ENCODE results near the gene RSBN1L. TPM values are rescaled to one million over a fixed set of nuclear protein-coding genes. Genes with fewer than 3 reads are reported as not detected.

RSBN1L gene
- polyA plus RNA-seq, 4 donors: 30.2 to 34.7 (median 33.4) TPM

DNA sequence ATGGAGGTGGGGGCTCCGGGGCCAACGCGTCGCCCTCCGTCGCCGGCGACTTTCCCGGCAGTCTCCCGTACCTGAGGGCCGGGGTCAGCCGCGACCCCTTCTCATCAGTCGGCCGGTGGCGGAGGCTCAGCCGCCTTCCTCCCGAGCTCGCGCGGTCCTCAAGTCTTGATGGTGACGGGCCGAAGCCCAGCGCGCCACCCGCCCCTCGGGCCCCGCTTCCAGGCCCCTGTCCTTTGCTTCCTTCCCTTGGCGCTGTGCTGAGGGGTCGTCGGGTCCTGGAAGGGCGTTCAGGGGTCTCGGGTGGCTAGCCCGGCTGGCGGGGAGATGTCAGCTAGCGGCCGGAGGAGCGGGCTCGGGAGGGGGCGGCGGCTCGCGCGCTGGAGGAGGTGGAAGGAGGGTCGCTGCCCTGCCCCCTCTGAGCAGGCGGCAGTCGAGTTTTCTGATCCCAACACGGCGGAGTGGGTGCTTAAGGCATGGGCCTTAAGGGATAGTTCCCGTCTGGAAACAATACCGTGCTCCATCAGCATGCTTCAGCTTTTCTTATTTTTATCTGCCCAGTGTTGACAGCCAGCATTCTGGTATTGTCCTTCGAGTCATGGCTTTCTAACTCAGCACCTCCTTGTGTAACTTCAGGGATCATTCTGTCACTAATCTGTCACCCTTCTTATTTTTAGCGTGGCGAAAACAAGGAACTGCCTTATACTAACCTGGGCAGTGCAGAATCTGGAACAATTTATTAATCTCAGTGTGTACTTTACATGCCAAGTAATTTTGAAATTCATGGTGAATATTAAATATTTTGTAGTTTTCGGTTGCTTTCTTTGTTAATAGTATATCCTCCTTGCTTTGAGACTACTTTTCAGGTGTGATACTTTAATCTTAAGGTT, 103.1 kb downstream of the RSBN1L start:
- peak; percentile 32 to 45 (median 42) for DNase-seq (ENCODE audit: low read depth in 4 of 4, low spot score in 3 of 4)

DNA sequence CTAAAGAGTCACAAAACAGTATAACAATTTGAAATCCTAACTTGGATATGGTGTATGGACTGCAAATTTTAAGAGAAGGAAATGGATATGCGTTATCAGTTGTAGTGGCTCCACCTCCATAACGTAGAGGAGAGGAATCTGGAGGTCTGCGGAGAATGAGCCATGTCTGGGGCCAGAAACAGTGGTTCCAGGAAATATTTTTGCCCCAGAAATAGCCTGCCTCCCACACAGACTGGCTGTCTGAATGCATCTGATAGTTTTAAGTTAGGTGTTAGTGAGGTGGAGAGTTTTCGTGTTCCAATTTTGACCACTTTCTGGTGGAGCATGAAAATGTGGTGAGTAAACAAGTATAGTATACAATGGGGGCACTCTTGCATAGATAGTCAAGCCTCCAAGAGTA, 103.9 kb downstream of the RSBN1L start:
- no peak for DNase-seq (ENCODE audit: low read depth in 4 of 4, low spot score in 3 of 4)

DNA sequence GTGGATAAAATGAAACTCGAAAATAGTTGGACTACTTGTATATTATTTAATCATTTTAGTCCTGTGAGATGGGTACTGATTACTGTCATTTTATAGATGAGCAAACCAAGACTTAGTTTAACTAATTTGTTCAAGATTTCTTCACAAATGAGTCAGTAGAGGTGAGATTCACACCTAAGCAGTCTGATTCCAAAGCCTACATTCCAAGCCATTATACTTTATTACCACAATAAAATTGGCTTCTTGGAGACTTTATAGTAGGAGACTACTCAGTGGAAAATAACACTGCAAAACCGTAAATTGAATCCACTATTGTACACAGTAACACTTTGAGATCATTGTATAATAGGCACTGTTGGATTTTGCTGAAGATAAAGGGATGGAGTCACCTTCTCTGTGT, 104.5 kb downstream of the RSBN1L start:
- DNase-seq (ENCODE audit: low read depth in 4 of 4, low spot score in 3 of 4): no peak

DNA sequence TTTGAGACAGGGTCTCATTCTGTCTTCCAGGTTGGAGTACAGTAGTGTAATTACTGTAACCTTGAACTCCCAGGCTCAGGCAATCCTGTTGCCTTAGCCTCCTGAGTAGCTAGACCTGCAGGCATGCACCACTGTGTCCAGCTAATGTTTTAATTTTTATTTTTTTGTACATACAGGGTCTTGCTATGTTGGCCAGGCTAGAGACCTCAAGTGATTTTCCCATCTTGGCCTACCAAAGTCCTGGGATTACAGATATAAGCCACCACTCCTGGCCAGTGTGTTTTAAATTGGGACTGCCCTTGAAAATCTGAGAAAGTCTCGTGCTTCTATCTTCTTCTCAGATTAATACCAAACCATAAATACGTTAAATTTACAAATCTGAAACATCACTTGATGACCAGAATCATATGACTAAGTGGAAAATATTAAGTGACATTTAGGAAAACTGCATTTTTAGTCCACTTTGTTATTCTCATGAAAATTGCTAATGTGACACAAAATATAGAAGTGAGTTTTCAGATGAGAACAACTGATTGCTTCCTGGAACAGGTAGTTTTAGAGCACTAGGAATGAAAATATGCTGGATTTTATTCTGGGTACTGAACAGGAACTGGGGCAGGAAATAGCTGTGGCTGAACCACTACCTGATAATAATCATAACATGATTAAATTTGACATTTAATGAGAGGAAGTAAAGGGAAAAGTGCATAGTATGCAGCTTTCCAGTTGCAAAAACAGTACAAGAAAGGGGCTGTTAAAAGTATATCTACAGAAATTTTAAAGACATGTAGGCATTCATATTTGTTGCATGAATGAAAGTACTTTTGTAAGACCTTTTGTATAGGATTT, 106.5 kb downstream of the RSBN1L start:
- no peak for DNase-seq (ENCODE audit: low read depth in 4 of 4, low spot score in 3 of 4)

DNA sequence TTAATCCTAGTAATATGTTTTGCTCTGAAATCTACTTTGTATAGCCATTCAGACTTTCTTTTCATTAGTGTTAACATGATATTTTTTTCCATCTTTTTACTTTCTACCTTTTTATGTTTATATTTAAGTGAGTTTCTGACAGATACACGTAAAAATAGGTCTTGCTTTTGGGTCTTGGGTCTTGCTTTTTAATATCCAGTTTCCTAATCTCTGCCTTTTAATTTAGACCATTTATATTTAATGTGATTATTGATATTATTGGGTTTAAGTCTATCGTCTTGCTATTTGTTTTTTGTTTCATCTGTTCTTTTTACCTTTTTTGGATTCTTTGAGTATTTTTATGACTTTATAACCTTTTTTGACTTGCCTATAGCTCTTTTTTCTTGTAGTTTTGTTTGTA, 110.2 kb downstream of the RSBN1L start:
- no peak for DNase-seq (ENCODE audit: low read depth in 4 of 4, low spot score in 3 of 4)

DNA sequence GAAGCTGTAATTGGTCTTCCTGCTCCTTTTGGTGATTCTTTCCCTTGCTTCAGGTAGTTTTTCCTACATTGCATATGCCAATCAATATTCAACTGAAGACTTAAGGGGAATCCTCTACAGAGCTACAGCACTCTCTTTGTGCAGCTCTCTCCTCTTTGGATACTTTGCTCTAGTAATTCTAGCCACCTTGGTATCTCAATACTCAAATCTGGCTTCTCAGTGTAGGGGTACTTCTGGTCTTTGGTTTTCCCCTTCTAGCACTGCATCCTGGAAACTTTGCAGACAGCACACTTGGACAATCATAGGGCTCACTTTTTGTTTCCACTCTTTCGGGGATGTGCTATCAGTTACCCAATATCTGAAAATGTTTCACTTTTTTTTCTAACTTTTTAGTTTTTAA, 112.3 kb downstream of the RSBN1L start:
- DNase-seq (ENCODE audit: low read depth in 4 of 4, low spot score in 3 of 4): no peak

DNA sequence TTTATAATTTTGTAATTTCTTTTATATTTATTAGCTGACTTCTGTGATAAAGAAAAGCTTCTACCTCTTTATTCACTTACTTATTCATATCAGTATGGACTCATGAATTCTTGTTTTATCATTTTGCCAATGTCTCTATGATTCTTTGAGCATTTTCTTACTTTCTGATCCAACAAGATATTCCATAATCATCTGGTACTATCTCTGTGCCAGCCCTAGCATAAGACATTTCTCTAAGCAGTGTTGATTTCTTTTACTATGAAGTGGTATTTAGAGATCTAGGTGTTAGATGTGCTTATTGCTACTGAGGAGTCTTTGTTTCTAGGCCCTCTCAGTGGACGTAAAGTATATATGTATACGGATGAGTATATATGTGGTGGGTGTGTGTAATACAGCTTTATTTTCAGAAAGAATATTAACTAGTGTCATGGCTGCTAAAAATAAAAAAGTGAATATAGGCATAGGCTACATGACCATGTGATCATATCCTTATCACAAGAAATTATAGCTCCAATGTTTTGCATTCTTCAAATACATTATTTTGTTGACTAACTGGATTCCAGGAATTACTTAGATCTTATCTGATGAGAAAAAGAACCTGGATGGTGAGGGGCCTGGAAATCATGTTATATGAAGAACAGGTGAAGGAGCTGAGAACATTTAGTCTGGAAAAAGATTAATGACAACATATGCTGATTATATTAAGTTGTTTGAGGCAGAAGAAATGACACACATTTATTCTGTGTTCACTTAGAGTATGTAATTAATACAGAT, 115.4 kb downstream of the RSBN1L start:
- no peak for DNase-seq (ENCODE audit: low read depth in 4 of 4, low spot score in 3 of 4)

DNA sequence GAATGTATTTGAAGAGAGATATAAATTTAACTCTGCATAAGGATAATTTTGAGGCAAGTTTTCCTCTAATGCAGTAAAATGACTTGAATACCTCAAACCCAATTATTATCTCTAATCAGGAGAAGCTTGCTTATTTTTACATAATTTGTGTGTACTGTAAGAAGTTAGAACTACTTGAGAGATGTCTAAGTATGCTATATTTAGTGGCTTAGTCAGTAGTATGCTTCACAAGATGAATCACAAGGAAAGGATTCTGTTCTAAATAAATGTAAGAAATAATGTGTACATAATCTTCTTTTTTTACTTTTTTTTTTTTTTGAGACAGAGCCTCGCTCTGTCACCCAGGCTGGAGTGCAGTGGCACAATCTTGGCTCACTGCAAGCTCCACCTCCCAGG, 116.0 kb downstream of the RSBN1L start:
- DNase-seq (ENCODE audit: low read depth in 4 of 4, low spot score in 3 of 4): no peak

DNA sequence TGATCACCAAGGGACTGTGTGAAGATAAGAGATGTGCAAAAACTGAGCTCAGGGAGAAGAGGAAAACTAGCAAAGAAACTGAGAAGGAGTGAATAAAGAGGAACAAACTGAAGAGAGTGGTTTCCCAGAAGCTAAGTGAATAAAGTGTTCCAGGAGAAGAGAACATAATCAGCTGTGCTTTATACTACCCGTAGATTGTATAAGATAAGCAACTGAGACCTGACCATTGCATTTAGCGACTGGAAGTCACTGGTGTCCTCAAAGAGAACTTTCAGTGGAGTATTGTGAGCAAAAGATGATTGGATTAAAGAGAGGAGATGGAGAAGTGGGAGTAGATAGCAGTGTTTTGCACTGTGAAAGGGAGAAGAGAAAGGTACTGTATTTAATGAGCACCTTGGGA, 116.9 kb downstream of the RSBN1L start:
- no peak for DNase-seq (ENCODE audit: low read depth in 4 of 4, low spot score in 3 of 4)

DNA sequence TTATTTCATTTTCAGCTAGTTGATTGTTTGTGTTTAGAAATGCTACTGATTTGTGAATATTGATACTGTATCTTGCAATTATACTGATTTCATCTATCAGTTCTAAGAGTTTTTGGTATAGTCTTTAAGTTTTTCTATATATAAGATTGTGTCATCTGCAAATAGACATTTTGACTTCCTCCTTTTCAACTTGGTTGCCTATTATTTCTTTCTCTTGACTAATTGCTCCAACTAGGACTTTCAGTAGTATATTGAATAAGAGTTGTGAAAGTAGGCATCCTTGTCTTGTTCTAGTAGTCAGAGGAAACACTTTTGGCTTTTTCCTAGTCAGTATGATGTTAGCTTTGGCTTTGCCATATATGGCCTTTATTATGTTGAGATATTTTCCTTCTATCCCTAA, 122.8 kb downstream of the RSBN1L start:
- no peak for DNase-seq (ENCODE audit: low read depth in 4 of 4, low spot score in 3 of 4)

DNA sequence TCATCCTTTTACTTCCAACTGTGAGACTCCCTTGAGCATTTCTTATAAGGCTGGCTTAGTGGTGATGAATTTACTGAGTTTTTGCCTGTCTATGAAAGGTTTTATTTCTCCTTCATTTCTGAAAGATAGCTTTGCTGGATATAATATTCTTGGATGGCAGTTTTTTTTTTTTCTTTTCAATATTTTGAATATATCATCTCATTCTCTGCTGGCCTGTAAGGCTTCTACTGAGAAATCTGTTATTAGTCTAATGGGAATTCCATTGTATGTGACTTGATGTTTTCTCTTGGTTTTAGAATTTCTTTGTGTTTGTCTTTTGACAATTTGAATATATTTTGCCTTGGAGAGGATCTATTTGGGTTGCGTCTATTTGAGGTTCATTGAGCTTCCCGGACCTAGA, 124.7 kb downstream of the RSBN1L start:
- no peak for DNase-seq (ENCODE audit: low read depth in 4 of 4, low spot score in 3 of 4)

DNA sequence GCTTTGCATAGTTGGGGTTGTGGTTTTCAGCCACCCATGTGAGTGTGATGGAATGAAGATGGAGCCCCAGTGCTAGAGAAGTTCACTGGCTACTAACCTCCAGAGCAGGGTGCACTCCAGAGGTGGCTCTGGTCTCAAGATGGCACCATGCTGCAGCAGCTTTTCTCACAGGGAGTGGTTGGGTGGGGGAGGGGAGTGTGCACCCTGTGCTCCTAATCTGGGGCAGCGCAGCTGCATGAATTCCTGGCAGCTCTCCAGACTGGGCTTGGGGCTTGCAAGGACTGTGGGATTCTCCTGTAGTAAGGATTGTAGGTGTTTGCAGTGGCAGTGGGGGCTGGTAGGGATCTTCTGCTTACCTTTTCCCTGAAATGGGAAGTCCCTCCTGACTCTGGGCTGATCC, 126.0 kb downstream of the RSBN1L start:
- no peak for DNase-seq (ENCODE audit: low read depth in 4 of 4, low spot score in 3 of 4)

DNA sequence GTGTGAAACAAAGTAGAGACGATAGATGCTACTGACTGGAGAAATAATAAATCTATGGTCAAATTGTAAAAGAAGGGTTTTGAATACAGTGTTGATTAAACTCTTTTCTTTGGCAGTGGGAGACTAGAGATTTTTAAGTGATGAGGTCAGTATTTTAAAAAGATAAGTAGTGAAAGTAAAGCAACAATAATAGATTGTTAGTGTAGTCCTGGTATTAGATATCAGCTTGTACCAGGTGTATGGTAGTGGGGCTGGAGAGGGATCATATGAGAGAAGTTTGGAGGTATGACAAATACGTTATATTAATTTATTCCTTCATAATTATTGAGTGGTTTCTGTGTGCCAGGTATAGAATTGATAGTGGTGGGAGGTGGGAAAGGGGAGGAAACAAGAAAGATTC, 127.5 kb downstream of the RSBN1L start:
- DNase-seq (ENCODE audit: low read depth in 4 of 4, low spot score in 3 of 4): no peak

DNA sequence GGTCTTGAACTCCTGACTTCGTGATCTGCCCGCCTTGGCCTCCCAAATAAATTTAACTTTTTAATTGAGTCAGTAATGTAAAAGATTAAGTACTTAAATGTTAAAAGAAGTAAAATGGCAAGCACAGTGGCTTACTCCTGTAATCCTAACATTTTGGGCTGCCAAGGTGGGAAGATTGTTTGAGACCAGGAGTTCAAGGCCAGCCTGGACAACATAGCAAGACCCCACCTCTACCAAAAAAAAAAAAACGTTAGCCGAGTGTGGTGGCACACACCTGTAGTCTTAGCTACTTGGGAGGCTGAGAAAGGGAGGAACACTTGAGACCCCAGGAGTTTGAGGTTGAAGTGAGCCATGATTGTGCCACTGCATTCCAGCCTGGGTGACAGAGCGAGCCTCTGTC, 128.4 kb downstream of the RSBN1L start:
- DNase-seq (ENCODE audit: low read depth in 4 of 4, low spot score in 3 of 4): no peak

DNA sequence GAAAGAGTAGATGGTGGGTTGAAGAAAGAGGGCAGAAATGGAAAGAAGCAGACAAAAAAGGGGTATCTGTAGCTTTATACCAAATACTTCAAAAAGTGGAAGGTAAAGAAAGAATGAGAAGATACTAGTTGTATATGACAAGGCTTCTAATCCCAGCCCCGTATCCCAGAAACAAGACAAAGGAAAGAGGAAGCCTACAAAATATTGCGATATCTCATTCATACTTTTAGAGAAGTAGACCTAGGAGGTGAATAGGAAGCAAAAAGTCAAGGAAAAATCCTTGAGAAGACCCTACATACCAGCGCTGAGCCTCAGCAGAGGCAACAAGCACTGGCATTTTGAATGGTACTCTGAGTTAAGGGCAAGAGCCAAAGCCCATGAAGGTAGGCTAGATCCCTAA, 128.9 kb downstream of the RSBN1L start:
- no peak for DNase-seq (ENCODE audit: low read depth in 4 of 4, low spot score in 3 of 4)

DNA sequence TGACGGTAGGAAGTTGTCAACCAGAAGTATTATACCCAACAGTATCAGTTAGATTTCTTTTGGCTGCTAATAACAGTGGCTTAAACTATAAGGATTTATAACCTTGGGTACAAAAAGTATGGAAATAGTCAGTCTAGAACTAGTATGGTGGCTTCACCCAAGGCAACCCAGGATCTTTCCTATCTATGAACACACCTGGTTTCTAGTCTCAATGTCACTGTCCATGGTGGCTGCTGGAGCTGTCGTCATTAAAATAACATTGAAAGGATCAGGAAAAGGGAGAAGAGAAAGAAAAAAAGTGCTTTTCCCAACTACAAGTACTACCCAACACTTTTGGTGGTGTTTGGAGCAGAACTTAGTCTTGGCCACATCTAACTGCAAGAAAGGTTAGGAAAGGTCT, 130.0 kb downstream of the RSBN1L start:
- no peak for DNase-seq (ENCODE audit: low read depth in 4 of 4, low spot score in 3 of 4)

DNA sequence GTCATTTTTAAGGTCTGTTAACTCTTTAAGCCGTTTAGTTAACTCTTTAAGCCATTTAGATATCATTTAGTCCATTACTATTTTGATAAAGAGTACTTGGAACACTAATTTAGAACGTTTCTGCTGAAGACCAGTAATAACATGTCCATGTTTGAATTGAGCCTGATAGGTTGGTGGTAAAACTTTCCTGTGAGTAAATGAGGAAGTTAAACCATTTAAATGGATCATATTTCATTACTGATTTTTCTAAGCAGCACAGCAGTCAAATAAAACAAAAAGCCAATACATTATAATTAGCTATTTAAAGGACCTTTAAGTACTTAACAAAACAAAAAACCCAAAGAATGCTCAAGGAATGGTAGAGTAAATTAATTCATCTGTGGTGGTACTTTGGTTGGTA, 131.7 kb downstream of the RSBN1L start:
- DNase-seq (ENCODE audit: low read depth in 4 of 4, low spot score in 3 of 4): no peak

DNA sequence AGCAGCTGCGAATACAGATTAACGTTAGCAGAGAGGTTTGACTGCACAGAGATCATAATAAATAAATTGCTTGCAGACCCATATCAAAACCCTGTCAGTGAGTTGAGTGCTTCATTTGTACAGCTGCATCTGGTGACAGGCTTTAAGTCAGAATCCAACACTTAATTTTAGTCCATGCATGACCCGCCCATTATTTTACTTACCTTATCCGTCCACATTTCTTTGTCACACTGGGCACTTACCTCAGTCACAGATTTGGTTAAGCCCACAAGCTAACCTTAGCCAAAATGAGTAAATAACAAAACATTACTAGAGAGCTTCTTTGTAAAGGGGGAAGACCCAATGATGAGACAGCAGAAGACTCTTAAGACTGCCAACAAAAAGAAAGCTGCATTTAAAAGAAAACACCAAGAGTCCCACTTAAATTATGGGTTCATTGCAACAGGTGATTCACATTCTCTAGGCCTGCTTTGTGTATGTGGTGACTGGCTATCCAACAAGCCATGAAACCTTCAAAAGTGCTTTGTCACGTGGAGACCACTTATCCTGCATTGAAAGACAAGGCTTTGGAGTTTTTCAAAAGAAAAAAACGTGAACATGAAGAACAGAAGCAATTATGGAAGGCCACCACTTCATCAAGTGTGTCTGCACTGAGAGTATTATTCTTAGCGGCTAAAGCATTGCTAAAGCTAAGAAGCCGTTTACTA, 134.5 kb downstream of the RSBN1L start:
- DNase-seq (ENCODE audit: low read depth in 4 of 4, low spot score in 3 of 4): no peak

DNA sequence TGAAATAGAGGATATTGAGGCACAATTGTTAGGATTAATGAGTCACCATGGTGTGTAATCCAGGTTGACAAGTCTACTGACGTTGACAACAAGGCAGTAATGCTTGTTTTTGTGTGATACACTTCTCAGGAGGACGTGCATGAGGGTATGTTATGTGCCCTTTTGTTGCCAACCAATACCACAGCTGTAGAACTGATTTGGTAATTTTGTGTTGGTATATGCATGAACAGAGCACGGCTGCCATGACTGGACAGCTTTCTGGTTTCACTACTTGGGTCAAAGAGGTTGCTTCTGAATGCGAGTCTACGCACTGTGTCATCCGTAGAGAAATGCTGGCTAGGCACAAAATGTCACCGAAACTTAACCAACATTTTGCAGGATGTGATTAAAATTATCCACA, 135.2 kb downstream of the RSBN1L start:
- DNase-seq (ENCODE audit: low read depth in 4 of 4, low spot score in 3 of 4): no peak

DNA sequence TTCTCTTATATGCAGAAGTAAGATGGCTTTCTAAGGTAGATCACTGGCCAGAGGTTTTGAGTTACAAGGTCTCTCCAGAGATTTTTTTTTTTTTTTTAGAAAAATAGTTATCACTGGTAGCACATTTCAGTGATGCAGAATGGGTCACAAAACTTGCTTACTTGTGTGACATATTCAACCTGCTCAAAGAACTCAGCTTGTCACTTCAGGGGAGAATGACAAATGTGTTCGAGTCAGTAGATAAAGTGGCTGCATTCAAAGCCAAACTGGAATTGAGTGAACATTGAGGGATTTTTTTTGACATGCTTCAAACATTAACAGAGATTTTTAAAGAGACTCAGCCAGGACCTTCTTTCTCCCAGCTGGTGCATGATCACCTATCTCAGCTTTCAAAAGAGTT, 135.7 kb downstream of the RSBN1L start:
- DNase-seq (ENCODE audit: low read depth in 4 of 4, low spot score in 3 of 4): no peak

Measured in left renal pelvis (tissue), 4 donors.